ENCODE measurements around the gene ZBTB34. TPM values are rescaled to one million over a fixed set of nuclear protein-coding genes. Genes with fewer than 3 reads are reported as not detected.
A peak's percentile ranks its signal among the peaks of the same experiment; 100 is the strongest.

ZBTB34 gene
- total RNA-seq, 4 donors from 2014 or later, result 10.8 to 15.9 (median 13.0) TPM

DNA sequence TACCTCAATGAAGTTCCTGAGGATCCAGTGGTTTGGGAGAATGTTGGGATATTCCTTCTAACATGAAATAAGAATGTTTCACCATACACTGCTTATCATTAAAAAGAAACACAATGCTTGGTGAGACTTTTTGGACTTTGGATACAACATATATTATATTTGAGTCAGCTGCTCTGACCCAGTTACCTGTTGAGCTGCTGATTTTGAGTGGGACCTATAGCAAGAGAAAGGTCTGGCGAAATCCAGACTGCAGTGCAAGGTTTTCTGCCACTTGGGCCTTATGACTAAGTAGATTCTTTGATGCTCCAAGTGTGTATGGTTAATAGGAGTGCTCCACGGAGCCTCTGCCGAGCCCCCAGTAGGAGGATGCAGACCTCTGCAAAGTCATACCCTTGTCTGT, 44.1 kb downstream of the ZBTB34 start:
- Histone ChIP-seq H3K9me3 (peaks cover 4% of the 10 kb centered on the region), H3K27ac (no peak overlapping the region), H3K4me1 (no peaks in the 10 kb centered on the region), H3K27me3 (no peaks in the 10 kb centered on the region), H3K4me3 (no peak overlapping the region), H3K36me3 (no peaks in the 10 kb centered on the region)
- TF ChIP-seq EP300 (IDR thresholded peaks at IDR 0.05), result no peak
- no peak for DNase-seq (ENCODE audit: low spot score in 2 of 2)
- 90% methylated on average over 3 of the region's 3 CpGs for WGBS

DNA sequence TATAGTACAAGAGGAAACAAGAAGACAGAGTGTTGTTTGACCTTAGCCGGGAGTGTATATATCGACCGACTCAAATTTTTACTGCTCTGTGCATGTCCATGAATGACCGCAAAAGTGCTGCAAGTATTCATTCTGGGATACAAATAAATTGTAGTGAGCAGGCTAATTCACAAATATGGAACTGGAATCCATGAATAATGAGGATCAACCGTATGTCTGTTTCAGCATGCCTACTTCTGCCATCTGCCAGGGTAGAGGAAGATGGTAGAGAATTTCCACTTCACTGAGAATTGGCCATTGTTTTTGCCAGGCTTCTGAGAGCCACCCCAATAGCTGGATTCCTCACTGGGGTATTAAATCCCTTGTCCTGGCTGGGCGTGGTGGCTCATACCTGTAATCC, 45.7 kb downstream of the ZBTB34 start:
- H3K4me1 ChIP-seq, result no peaks in the 10 kb centered on the region
- no peak overlapping the region for H3K27ac ChIP-seq
- H3K36me3 ChIP-seq, result no peaks in the 10 kb centered on the region
- H3K4me3 ChIP-seq, result no peak overlapping the region
- no peaks in the 10 kb centered on the region for H3K27me3 ChIP-seq
- H3K9me3 ChIP-seq, result peaks cover 4% of the 10 kb centered on the region
- WGBS, result 82% methylated on average over 6 of the region's 6 CpGs
- no peak for DNase-seq (ENCODE audit: low spot score in 2 of 2)
- TF ChIP-seq, protein P1, sequence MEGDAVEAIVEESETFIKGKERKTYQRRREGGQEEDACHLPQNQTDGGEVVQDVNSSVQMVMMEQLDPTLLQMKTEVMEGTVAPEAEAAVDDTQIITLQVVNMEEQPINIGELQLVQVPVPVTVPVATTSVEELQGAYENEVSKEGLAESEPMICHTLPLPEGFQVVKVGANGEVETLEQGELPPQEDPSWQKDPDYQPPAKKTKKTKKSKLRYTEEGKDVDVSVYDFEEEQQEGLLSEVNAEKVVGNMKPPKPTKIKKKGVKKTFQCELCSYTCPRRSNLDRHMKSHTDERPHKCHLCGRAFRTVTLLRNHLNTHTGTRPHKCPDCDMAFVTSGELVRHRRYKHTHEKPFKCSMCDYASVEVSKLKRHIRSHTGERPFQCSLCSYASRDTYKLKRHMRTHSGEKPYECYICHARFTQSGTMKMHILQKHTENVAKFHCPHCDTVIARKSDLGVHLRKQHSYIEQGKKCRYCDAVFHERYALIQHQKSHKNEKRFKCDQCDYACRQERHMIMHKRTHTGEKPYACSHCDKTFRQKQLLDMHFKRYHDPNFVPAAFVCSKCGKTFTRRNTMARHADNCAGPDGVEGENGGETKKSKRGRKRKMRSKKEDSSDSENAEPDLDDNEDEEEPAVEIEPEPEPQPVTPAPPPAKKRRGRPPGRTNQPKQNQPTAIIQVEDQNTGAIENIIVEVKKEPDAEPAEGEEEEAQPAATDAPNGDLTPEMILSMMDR (IDR thresholded peaks at IDR 0.05), result no peak
- TF ChIP-seq POLR2A (IDR thresholded peaks at IDR 0.05) (no peak), EP300 (IDR thresholded peaks at IDR 0.05) (no peak), POLR2AphosphoS5 (IDR thresholded peaks at IDR 0.05) (no peak)

DNA sequence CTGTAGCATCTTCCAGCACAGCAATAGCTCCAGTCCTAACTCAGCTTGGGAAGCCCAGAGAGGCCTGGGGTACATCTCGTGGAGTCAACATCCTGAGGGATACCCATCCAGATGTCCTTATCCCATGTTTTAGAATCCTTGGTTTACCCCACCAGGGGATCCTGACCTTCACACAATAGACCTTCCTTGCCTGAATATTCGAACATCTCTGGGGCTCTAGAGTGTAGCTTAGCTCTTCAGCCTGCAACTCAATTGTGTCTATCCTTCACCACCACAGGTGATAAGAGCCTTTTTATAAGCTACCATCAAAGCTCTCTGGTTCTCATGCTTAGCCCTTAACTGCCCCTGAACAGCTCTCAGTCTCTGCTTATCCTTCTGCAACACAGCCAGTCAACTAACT, 46.6 kb downstream of the ZBTB34 start:
- no peak for DNase-seq (ENCODE audit: low spot score in 2 of 2)
- Histone ChIP-seq H3K4me1 (no peaks in the 10 kb centered on the region), H3K9me3 (no peaks in the 10 kb centered on the region), H3K27ac (no peak overlapping the region), H3K36me3 (no peaks in the 10 kb centered on the region), H3K4me3 (no peak overlapping the region), H3K27me3 (no peaks in the 10 kb centered on the region)
- TF ChIP-seq POLR2AphosphoS5 (IDR thresholded peaks at IDR 0.05) (no peak), EP300 (IDR thresholded peaks at IDR 0.05) (no peak), POLR2A (IDR thresholded peaks at IDR 0.05) (no peak)
- TF ChIP-seq, protein P1 (IDR thresholded peaks at IDR 0.05), result no peak
- WGBS, result 94% methylated on average over 2 of the region's 2 CpGs

DNA sequence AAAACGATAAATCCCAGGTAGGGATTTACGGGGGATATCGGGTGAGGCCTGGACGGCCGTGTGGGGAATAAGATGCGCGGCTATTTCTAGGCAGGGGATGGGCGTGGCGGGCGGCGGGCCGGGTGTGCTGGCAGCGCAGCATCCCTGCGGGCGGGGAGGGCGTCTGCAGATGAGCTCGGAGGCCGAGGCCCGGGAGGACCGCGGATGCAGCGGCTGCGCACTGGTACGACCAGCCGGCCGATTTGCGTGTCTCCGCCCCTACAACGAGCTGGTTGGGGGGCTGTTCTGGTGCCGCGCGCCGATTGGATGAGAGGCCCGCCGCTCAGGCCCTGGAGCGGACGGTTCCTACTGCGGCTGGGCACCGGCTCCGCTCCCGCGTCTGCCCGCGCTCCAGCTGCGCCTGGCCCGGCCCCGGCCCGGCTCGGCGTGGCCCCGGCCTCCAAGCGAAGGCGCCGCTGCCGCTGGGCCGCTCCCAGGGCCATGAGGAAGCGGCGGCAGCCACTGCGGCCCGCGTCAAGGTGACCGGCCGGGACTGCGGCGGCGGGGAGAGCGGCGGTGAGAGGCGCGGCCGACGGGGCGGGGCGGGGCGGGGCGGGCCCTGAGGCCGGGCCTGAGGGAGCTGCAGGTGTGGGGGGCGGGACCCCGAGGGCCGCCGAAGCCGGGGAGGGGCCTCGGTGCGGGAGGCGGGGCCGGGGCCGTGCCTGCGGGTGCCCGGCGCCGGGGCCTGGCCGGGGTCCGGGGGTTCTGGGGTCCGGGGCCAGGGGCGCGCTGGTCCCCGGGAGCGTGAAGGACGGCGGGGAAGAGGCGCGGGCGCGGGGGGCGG, 54.2 kb downstream of the ZBTB34 start, which contains the start of gene RALGPS1:
TSS of gene RALGPS1 (plus strand) at position 325 of the 823 bp plus-strand sequence. CDS start 47,508 bp downstream, outside the sequence.
- no peaks in the 10 kb centered on the region for H3K9me3 ChIP-seq
- peak within 1 kb of the TSS; percentile 83 for H3K27ac ChIP-seq
- peak within 1 kb of the TSS; percentile 71 for H3K4me3 ChIP-seq
- H3K27me3 ChIP-seq, result no peaks in the 10 kb centered on the region
- peak in 1 of 3 donors; percentile 50 for TF ChIP-seq POLR2AphosphoS5 (IDR thresholded peaks at IDR 0.05)
- TF ChIP-seq, protein P1 (IDR thresholded peaks at IDR 0.05), result no peak
- 0% methylated on average over 16 of the region's 105 CpGs for whole genome bisulfite sequencing
- no peaks in the 10 kb centered on the region for H3K36me3 ChIP-seq
- DNase-seq (ENCODE audit: low spot score in 2 of 2), result peak; percentile 97 to 98
- H3K4me1 ChIP-seq, result peaks cover 16% of the 10 kb centered on the region

DNA sequence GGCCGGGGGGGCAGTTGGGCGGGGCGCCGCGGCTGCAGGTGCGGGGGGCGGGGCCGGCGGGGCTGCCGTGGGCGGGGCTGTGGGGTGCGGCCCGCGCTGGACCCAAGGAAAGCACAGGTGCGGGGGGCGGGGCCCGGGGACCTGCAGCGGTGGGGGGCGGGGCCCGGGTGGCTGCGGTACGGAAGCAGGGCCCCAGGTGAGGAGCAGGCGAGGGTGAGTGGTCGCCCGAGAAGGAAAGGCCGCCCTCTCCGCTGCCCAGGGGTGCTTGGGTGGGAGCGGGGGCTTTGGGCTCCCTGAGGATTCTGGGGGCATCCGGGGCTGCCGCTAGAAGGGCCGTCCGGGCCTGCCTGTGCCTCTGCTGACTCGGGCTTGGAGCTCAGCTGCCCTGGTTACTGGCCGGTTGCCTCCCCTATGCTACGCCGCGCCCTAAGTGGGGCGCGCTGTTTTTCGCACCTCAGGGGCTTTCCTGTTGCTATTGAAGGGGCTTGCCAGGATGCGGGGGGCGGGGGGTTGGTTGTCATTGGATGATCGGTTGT, 54.9 kb downstream of the ZBTB34 start:
- peak; percentile 75 to 79 for DNase-seq (ENCODE audit: low spot score in 2 of 2)
- Histone ChIP-seq H3K4me3 (peak overlapping the region; percentile 71), H3K27me3 (no peaks in the 10 kb centered on the region), H3K27ac (no peak overlapping the region), H3K4me1 (peaks cover 16% of the 10 kb centered on the region), H3K36me3 (no peaks in the 10 kb centered on the region), H3K9me3 (no peaks in the 10 kb centered on the region)
- 7% methylated on average over 3 of the region's 43 CpGs for WGBS
- TF ChIP-seq EP300 (IDR thresholded peaks at IDR 0.05) (no peak), POLR2A (IDR thresholded peaks at IDR 0.05) (no peak), POLR2AphosphoS5 (IDR thresholded peaks at IDR 0.05) (no peak)
- TF ChIP-seq, protein P1 (IDR thresholded peaks at IDR 0.05), result no peak
